ENCODE results near the gene AGL.

Gene AGL

DNA sequence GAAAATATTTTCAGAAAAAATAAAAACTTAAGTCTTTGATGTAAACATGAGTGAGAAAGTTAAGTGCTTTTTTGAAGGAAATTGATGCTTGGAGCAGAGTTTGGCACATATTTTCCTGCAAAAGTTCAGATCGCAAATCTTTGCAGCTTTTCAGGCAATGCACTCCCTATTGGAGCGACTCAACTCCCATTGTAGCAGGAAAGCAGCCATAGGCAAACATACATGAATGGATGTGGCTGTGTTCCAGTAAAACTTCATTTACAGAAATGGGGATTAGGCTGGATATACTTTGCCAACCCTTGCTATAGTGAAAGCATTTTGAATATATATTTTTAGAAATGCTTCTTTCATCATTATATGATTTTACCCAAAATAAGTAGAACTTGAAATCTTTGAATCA is 8.1 kb downstream of the AGL start:
- Histone ChIP-seq H3K27me3 (ENCODE audit: insufficient read depth, low read depth, severe bottlenecking) (no peaks in the 10 kb centered on the region), H3K27ac (no peak overlapping the region), H3K36me3 (peaks cover 14% of the 10 kb centered on the region), H3K9me3 (ENCODE audit: severe bottlenecking) (peaks cover 4% of the 10 kb centered on the region), H3K4me3 (ENCODE audit: low read depth, low read length) (no peak overlapping the region)
- no peak for DNase-seq
- TF ChIP-seq, protein P1, sequence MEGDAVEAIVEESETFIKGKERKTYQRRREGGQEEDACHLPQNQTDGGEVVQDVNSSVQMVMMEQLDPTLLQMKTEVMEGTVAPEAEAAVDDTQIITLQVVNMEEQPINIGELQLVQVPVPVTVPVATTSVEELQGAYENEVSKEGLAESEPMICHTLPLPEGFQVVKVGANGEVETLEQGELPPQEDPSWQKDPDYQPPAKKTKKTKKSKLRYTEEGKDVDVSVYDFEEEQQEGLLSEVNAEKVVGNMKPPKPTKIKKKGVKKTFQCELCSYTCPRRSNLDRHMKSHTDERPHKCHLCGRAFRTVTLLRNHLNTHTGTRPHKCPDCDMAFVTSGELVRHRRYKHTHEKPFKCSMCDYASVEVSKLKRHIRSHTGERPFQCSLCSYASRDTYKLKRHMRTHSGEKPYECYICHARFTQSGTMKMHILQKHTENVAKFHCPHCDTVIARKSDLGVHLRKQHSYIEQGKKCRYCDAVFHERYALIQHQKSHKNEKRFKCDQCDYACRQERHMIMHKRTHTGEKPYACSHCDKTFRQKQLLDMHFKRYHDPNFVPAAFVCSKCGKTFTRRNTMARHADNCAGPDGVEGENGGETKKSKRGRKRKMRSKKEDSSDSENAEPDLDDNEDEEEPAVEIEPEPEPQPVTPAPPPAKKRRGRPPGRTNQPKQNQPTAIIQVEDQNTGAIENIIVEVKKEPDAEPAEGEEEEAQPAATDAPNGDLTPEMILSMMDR (IDR thresholded peaks at IDR 0.05; ENCODE audit: low read depth, low read length): no peak

DNA sequence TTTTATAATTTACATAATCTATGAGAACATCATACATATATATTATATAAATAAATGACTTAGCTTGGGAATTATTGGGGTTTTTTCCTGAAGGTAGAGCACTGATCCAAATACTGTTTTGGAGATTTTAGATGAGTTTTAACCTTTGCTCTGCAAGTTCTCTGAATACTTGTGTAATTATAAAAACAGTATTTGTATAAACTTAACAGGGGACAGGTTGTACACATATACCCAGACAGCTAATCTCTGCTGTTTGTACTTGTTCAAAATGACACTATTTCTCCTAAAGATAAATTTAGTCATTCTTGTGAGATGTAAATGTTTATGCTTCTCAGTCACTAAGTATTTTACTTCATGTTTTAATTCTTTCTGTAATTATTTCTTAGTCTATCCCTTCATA is 8.7 kb downstream of the AGL start:
- TF ChIP-seq, protein P1 (IDR thresholded peaks at IDR 0.05; ENCODE audit: low read depth, low read length): no peak
- no peak overlapping the region for H3K27ac ChIP-seq
- no peak for DNase-seq
- peaks cover 15% of the 10 kb centered on the region for H3K36me3 ChIP-seq
- no peak overlapping the region for H3K4me3 ChIP-seq (ENCODE audit: low read depth, low read length)
- H3K27me3 ChIP-seq (ENCODE audit: insufficient read depth, low read depth, severe bottlenecking): no peaks in the 10 kb centered on the region
- peaks cover 4% of the 10 kb centered on the region for H3K9me3 ChIP-seq (ENCODE audit: severe bottlenecking)

DNA sequence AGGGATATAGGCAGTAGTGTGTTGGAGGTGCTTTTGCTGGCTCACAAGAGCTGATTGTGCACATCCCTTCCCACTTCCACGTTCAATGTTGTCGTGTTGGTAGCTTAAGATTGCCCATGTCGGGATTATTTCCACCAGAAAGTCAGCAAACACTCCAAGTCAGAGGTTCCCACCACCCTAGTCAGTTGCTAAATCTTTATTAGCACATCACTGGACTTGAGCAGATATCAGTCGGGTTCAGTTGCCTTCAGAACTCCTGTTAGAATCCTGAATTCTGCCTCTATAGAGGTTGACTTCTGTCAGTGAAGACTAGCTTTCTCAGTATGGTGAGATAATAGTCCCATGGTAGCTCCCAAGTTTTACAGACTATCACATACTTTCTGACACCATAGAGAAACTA is 10.5 kb downstream of the AGL start:
- DNase-seq: no peak
- H3K27ac ChIP-seq: no peak overlapping the region
- peaks cover 4% of the 10 kb centered on the region for H3K9me3 ChIP-seq (ENCODE audit: severe bottlenecking)
- TF ChIP-seq, protein P1 (IDR thresholded peaks at IDR 0.05; ENCODE audit: low read depth, low read length): no peak
- H3K36me3 ChIP-seq: peaks cover 18% of the 10 kb centered on the region
- no peaks in the 10 kb centered on the region for H3K27me3 ChIP-seq (ENCODE audit: insufficient read depth, low read depth, severe bottlenecking)
- no peak overlapping the region for H3K4me3 ChIP-seq (ENCODE audit: low read depth, low read length)

DNA sequence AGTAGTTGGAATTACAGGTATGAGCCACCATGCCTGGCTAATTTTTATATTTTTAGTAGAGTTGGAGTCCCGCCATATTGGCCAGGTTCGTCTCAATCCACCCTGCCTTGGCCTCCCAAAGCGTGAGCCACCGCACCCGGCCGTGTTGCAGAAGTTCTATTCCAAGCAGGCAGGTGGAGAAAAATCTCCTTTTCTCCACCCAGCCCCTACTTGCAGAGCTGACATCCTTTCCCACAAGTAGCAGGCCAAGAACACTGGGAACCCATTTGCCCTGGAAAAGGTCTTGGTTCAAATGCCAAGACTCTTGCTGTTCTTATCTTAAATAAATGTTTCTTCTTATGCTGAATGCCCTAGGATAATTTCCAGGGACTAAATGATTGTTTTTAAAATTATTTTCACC is 17.5 kb downstream of the AGL start:
- Histone ChIP-seq H3K9me3 (ENCODE audit: severe bottlenecking) (no peaks in the 10 kb centered on the region), H3K4me3 (ENCODE audit: low read depth, low read length) (no peak overlapping the region), H3K36me3 (peaks cover 12% of the 10 kb centered on the region), H3K27me3 (ENCODE audit: insufficient read depth, low read depth, severe bottlenecking) (no peaks in the 10 kb centered on the region), H3K27ac (no peak overlapping the region)
- DNase-seq: no peak
- TF ChIP-seq, protein P1 (IDR thresholded peaks at IDR 0.05; ENCODE audit: low read depth, low read length): no peak

GRCh38 chr1:99869304-99869703 is 19.1 kb downstream of the AGL start:
- H3K9me3 ChIP-seq (ENCODE audit: severe bottlenecking): no peaks in the 10 kb centered on the region
- DNase-seq: no peak
- H3K4me3 ChIP-seq (ENCODE audit: low read depth, low read length): no peak overlapping the region
- peaks cover 1% of the 10 kb centered on the region for H3K36me3 ChIP-seq
- H3K27ac ChIP-seq: no peak overlapping the region
- TF ChIP-seq, protein P1 (IDR thresholded peaks at IDR 0.05; ENCODE audit: low read depth, low read length): no peak
- no peaks in the 10 kb centered on the region for H3K27me3 ChIP-seq (ENCODE audit: insufficient read depth, low read depth, severe bottlenecking)

DNA sequence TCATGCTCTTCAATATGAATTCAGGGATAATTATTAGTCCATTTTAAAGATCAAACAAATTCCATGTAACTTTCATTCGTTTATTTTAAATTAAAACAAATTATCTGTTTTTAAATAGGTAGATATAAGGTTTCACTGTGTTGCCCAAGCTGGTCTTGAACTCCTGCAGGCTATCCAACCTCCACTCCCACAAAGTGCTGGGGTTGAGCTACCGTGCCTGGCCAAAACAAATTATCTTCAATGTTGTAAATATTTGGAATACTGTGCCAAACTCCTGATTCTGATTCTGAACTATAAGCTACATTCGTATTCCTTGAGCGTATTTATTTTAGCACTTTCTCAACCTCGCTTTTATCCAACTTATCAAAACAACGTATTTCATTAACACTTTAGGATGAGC is 19.6 kb downstream of the AGL start:
- H3K27me3 ChIP-seq (ENCODE audit: insufficient read depth, low read depth, severe bottlenecking): no peaks in the 10 kb centered on the region
- no peak overlapping the region for H3K27ac ChIP-seq
- H3K36me3 ChIP-seq: no peaks in the 10 kb centered on the region; the same call in 1 of the 2 replicates
- H3K4me3 ChIP-seq (ENCODE audit: low read depth, low read length): no peak overlapping the region
- no peaks in the 10 kb centered on the region for H3K9me3 ChIP-seq (ENCODE audit: severe bottlenecking)
- TF ChIP-seq, protein P1 (IDR thresholded peaks at IDR 0.05; ENCODE audit: low read depth, low read length): no peak
- DNase-seq: no peak

Data from WERI-Rb-1 (cell line).